Mesendoderm (in vitro differentiated cells): ENCODE results near the gene ATR. TPM values are rescaled to one million over a fixed set of nuclear protein-coding genes. Genes with fewer than 3 reads are reported as not detected.

Experiments
- small RNA-seq: library from polyadenylated mRNA; stranded (forward); fragments of <200 nt; extraction: miRNeasy Mini kit (QIAGEN cat#:217004); gene quantifications from one replicate; pipeline ENCODE3, GENCODE V24; 2013; ENCODE audit not compliant: insufficient read depth

The ATR gene

Small RNAs within 50 kb of the gene (small RNA-seq; reads per million reads assigned to genes)
- gene RNA5SP143 = 0.54 reads per million
- not detected for gene RNU1-100P
- not detected for gene RNU6-1294P
